Stimulated activated CD8-positive, alpha-beta memory T cell treated with anti-CD3 and anti-CD28 coated beads, Interleukin-7, amount 100 ng/mL, for 1 hour (primary cell): ENCODE data around the gene DCP2.

Source experiments
- DNase-seq, 2 donors: peaks; one replicate each; pipeline ENCODE4 v3.0.0-alpha.2; 2020; ENCODE audit warnings: low read depth in 2 of 2

DCP2 gene

DNA sequence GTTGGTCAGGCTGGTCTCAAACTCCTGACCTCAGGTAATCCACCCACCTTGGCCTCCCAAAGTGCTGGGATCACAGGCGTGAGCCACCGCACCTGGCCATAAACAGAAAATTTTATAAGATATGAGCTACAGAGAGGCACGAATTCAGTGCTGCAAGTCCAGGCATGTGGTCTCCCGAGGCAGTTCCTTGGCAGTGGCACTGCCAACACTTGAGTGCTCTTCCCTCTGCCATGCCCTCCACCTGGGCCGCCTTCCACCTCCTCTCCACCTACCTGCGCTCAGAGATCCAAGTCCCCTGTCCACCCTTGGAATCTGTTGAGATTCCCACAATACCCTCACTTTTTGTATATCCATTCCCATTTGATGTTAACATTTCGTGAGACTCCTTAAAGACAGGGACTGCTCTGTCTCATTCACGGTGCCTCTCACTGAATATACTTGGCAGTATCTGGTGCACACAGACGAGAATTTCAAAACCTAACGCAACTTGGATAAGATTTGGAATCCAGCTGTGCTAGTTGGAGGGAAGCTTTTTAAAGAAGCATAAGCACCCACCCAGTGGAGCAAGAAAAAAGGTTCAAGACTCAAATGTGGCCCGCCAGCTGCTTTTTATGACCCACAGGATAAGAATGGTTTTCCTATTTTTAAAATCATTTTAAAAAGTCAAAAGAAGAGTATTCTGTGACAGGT is 68.3 kb downstream of the DCP2 start:
- no peak for DNase-seq

DNA sequence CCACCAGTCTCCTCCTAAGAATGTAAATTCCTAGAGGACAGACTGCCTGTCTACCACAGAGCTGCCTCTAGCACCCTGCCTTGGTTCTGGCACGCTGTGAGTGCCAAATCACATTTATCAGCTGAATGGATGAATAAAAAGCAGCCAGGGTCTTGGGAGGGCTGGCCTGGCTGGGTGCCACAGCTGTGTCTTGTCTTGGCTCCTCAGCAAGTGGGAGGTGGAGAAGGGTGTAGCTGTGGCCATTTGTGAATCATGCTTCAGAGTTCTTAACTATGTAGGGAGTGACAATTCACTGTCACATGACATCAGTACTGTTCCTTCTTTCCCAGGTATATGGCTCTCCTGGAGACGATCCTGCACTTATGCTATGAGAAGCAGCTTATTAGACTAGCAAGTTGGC is 70.6 kb downstream of the DCP2 start:
- no peak for DNase-seq

- DNase-seq, result no peak
Measured at GRCh38 chr5:113047733-113048652, 71.4 kb downstream of the DCP2 start.

- DNase-seq, result no peak
Measured at GRCh38 chr5:113048931-113049330, 72.3 kb downstream of the DCP2 start.

DNA sequence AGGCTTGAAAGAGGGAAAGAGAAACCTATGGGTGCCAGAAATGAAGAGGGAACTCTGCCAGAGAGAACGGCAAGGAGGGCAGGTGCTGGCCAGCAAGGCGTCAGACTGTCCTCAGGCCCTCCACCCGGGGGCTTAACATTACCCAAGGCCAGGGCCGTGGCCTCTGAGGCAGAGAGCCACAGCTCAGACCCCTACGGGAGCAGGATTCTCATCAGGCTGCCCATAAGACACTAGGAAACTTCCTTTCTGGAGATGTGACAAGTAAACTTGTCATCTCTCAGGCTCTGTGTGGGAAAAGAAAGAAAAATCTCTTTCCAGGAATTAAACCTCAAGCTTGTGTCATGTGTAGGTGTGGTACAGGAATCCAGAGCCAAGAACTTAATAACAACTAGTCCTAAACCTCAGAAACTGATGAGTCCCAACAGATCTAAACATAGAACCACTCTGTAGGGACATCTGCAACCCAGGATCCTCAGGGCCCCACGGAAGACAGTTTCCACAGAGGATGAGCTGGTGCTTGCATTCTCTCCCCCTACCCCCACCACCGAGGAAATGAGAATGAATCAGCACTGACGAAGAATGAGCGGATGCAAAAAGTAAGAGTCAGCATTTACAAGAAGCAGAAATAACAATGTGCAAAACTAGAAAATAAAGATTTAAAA is 74.3 kb downstream of the DCP2 start:
- DNase-seq, result no peak

- DNase-seq, result no peak
Measured at GRCh38 chr5:113052041-113052795, 75.6 kb downstream of the DCP2 start.

GRCh38 chr5:113053511-113053995 is 77.0 kb downstream of the DCP2 start:
- no peak for DNase-seq

DNA sequence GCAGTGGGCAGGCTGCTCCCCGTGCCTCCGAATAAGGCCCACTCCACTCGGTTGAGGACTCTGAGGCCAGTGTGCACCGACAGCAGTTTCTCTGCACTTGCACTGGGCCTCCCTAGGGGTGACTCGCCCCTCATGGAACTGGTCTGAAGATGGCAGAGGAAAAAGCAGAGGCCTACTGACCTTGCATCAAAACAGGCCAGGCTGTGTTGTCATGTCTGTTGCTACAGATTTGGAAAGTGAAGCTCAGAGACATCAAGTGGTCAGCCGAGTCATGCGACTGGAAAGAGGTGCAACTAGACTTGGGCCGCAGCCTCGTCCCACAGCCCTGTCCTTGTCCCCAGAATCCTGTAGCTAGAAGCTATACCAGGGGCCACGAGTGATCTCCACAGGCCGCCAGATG is 78.3 kb downstream of the DCP2 start:
- no peak for DNase-seq

DNA sequence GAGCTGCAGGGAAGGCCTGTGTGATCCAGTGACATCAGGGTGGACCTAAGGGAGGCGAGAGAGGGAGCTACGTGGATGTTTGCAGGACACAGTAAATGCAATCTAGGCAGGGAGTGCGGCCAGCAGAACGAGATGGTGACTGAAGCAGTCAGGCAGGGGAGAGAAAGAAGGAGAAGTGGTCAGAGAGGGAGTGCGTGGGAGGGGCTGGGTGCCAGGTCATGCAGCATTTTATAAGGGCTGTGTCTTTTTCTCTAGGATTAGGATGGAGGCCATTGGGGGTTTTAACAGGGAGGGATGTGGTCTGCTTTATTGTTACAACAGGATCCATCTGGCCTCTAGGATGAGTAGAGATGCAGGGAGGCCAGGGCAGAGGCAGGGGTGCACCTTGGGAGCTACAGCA is 80.4 kb downstream of the DCP2 start:
- DNase-seq, result no peak

DNA sequence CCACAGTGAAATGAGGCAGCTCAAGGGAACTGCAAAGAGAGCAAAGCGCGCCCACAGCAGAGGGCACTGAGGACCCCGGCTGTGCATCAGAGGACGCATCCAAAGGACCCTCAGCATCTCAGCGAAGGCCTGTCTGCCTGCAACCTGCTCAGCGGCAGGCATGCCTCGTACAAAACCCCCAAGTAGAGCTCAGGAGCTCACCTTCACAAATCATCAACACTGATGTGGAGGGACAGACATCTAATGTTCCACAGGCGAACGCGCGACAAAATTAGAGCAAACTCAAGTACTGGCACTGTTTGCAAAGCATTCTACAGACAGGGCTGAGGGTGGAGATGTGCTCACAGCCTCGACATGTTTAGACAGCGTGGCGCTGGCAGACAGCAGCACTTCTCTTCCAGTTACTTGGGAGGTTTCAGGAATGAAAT is 81.0 kb downstream of the DCP2 start:
- no peak for DNase-seq

- DNase-seq, result no peak
Measured at GRCh38 chr5:113058269-113058668, 81.7 kb downstream of the DCP2 start.

DNA sequence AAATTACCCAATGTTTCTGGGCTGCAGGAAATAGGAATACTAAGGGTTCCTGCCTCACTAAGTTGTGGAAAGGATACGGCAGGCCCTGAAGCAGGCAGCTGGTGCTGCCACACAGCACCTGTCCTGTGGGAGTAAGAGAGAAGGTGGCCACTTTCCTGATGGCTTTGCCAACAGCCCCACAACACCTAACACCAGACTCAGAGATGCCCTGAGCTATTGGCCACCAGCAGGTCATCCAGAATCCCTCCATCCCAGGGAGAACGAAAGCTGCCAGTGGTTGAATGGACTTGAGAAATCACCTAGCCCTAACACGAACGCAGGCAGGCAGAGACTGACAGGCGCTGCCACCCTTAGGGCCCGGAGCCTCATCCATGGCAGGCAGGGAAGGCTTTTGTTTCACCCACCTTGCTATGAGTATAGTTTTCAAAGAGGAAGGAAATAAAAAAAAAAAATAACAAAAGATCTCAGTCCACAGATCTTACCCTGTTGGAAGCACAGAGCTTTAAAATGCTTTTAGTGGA is 82.2 kb downstream of the DCP2 start:
- DNase-seq, result no peak

DNA sequence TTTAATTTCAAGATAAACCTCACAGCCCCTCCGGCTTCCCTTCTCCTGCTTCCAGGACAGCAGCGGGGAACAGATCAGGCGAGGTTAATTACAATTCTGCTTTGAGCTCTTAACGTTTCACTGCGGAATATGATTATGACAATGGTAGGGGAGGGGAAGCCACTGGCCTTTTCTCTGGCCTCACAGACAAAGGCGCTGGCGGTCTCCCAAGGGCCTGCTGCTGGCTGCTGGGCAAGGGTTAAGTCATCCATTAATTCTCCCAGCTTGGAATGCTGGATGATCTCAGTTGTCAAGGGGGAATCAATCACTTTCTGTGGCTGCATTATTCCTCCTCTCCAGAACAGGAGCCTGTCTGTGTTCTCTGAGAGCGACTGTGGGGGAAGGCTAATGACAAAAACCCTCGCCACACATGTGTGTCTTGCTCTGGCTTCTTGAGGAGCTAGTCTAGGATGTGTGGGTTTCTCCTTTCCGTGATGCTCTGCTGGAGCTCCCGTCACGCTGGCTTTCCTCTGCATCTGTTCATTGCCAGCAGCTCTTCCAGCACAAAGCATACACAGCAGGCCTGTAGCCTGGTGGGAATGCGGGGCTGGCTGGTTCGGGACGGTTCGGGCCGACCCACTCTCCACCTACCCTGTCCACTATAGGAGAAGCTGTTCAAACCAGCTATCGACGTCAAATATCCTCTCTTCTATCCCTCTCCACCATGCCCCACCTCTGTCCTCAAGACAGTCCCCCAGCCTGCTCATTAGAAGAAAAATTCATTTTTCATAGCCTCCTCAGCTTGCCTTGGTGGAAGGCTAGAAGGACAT is 82.8 kb downstream of the DCP2 start:
- no peak for DNase-seq

DNA sequence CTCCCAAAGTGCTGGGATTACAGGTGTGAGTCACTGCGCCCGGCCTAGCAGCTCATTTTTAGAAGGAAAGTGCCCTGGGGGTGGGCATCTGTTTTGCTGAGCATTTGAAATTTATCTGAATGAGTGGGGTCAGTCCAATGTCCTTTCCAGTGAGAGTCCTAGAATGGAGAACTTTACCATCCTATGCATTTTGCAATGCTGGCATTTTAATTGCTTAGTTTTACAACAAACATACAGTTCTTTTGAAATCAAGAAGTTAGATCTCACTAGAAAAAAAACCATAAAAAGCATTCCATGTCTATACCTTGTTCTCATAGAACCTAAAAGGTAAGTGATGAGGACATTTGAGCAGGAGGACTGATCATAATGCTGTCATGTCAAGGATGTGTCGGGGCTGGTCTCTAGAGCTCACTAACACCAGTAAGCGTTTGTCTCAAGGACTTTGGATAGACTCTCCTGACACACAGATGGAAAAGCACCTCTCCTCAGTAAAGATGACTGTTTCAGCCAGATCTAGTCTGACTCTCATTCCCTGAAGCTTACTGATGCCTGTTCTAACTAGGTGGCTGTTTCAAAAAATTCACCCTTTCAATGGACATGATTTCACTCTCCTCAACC is 83.9 kb downstream of the DCP2 start:
- DNase-seq, result no peak

DNA sequence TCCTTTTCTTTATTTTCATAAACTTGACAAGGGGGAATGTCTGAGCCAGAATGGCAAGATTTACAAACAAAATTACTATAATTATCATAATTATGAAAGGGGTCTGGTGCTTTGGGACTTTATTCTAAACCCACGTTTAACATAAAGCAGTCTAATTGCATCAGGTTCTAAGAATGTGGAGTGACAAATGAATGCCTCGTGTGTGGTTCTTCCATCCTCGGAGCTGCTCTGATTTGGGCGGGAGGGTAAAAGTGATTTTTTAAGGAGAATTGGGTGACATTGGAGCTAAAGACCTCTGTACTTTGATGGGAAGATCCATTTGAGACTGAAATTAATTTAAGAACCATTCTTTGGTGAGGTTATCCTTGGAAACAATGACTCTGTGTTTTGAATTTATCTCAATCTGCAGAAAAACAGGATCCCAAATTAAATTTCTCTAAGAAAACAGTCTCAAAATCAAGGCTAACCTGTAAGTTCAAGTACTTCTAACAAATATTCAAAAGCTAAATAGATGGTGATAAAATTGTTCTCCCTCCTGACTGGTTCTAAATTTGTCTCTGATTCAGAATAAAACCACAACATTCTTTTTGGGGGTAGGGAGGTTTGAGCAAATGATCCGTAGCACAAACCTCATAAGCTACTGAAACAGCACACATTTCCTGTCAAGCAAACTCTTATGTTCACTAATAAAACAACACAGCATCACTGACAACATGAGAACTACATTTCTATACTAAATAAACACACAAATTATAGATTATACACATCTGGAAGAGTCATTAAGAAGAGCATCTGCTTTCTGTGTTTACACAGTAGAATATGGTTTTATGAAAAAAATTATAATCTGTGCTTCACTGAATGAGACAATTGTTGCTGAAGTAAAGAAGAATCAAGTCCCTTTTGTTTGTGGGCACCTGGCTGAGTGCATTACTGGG is 85.5 kb downstream of the DCP2 start:
- DNase-seq, result no peak

GRCh38 chr5:113062869-113063508 is 86.4 kb downstream of the DCP2 start:
- DNase-seq, result no peak

GRCh38 chr5:113063927-113064326 is 87.3 kb downstream of the DCP2 start:
- no peak for DNase-seq

GRCh38 chr5:113064806-113065205 is 88.2 kb downstream of the DCP2 start:
- no peak for DNase-seq

DNA sequence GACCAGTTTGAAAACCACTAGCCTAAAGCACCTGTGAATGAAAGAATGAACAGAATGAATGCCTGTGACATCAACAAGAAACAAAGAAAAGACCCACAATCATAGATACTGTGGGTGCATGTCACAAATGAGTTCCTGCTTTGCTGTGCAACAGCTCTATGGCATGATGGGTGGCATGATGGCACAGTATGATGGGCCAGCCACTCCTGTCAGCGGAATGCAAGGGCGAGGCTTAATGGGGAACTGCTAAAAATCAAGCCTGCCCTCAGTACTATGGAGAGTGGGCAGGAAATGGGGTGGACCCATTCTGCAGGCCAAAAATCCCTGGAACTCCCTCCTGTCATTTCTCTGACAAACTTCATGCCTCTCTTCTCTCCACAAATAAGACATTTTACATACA is 89.0 kb downstream of the DCP2 start:
- no peak for DNase-seq
